H9 (cell line): ENCODE results near the gene FOXR2. TPM values are rescaled to one million over a fixed set of nuclear protein-coding genes. Genes with fewer than 3 reads are reported as not detected.

Source experiments
- DNase-seq: peaks from one replicate; pipeline ENCODE4 v3.0.0-alpha.2; 2017
- H2AFZ ChIP-seq: one replicate; pipeline ENCODE4 v1.6.1; 2013; ENCODE audit warnings: mild to moderate bottlenecking, low read length, control low read depth, moderate library complexity
- H2AK5ac ChIP-seq: 2 replicates; pipeline ENCODE4 v1.6.1; 2013; ENCODE audit warnings: low read length, control low read depth, mixed read lengths; ENCODE audit not compliant: insufficient read length
- H2BK120ac ChIP-seq: one replicate; pipeline ENCODE4 v1.6.1; 2013; ENCODE audit warnings: low read depth, mild to moderate bottlenecking, low read length, control low read depth, inconsistent platforms; ENCODE audit not compliant: poor library complexity, severe bottlenecking
- H2BK12ac ChIP-seq: 2 replicates; pipeline ENCODE4 v1.6.1; 2013; ENCODE audit warnings: low read length, control low read depth, mixed read lengths, low read depth; ENCODE audit not compliant: insufficient read length
- H2BK15ac ChIP-seq: 2 replicates; pipeline ENCODE4 v1.6.1; 2013; ENCODE audit warnings: low read depth, low read length, control low read depth
- H2BK20ac ChIP-seq: one replicate; pipeline ENCODE4 v1.6.1; 2013; ENCODE audit warnings: low read depth, mild to moderate bottlenecking, low read length, control low read depth, inconsistent platforms; ENCODE audit not compliant: poor library complexity, severe bottlenecking
- H2BK5ac ChIP-seq: 2 replicates; pipeline ENCODE4 v1.6.1; 2013; ENCODE audit warnings: low read length, control low read depth, mixed read lengths; ENCODE audit not compliant: insufficient read length
- H3K14ac ChIP-seq: 2 replicates; pipeline ENCODE4 v1.6.1; 2013; ENCODE audit warnings: low read length, control low read depth; ENCODE audit not compliant: insufficient read depth
- H3K18ac ChIP-seq: 2 replicates; pipeline ENCODE4 v1.6.1; 2013; ENCODE audit warnings: low read depth, mild to moderate bottlenecking, mixed read lengths, low read length, control low read depth; ENCODE audit not compliant: insufficient read length
- H3K23ac ChIP-seq: 2 replicates; pipeline ENCODE4 v1.6.1; 2013; ENCODE audit warnings: low read length, control low read depth, mixed read lengths, low read depth; ENCODE audit not compliant: insufficient read length
- H3K23me2 ChIP-seq: 2 replicates; pipeline ENCODE4 v1.6.1; 2013; ENCODE audit warnings: low read depth, mild to moderate bottlenecking, mixed read lengths, low read length, control low read depth; ENCODE audit not compliant: insufficient read length, poor library complexity, severe bottlenecking
- H3K27ac ChIP-seq: 2 replicates; pipeline ENCODE4 v1.5.1; 2013; ENCODE audit warnings: low read length, control low read depth, mixed read lengths, low read depth; ENCODE audit not compliant: insufficient read length
- H3K27me3 ChIP-seq: 2 replicates; pipeline ENCODE4 v1.6.1; 2013; ENCODE audit warnings: low read length, control low read depth, inconsistent platforms; ENCODE audit not compliant: insufficient read depth
- H3K4ac ChIP-seq: 2 replicates; pipeline ENCODE4 v1.6.1; 2013; ENCODE audit warnings: low read depth, mild to moderate bottlenecking, control low read depth, inconsistent platforms, low read length, moderate library complexity
- H3K4me1 ChIP-seq: 2 replicates; pipeline ENCODE4 v1.6.1; 2013; ENCODE audit warnings: low read length, control low read depth, inconsistent platforms; ENCODE audit not compliant: insufficient read depth
- H3K4me2 ChIP-seq: 2 replicates; pipeline ENCODE4 v1.6.1; 2013; ENCODE audit warnings: low read length, control low read depth, mixed read lengths; ENCODE audit not compliant: insufficient read length, insufficient read depth
- H3K56ac ChIP-seq: 2 replicates; pipeline ENCODE4 v1.6.1; 2013; ENCODE audit warnings: low read depth, mild to moderate bottlenecking, mixed read lengths, low read length, control low read depth; ENCODE audit not compliant: insufficient read length
- H3K79me1 ChIP-seq: 2 replicates; pipeline ENCODE4 v1.6.1; 2013; ENCODE audit warnings: low read depth, mild to moderate bottlenecking, moderate library complexity, low read length, control low read depth, inconsistent platforms; ENCODE audit not compliant: insufficient read depth, poor library complexity, severe bottlenecking
- H3K79me2 ChIP-seq: 2 replicates; pipeline ENCODE4 v1.6.1; 2013; ENCODE audit warnings: low read length, control low read depth, inconsistent platforms; ENCODE audit not compliant: insufficient read depth
- H3K9ac ChIP-seq: 2 replicates; pipeline ENCODE4 v1.6.1; 2013; ENCODE audit warnings: low read length, control low read depth, mixed read lengths; ENCODE audit not compliant: insufficient read length; ENCODE audit errors: extremely low read depth
- H3K9me3 ChIP-seq: one replicate; pipeline ENCODE4 v1.6.1; 2013; ENCODE audit warnings: low read depth, low read length, inconsistent platforms; ENCODE audit not compliant: control insufficient read depth
- H3T11ph ChIP-seq: one replicate; pipeline ENCODE4 v1.6.1; 2013; ENCODE audit warnings: mild to moderate bottlenecking, low read length, control low read depth, inconsistent platforms
- H4K20me1 ChIP-seq: one replicate; pipeline ENCODE4 v1.6.1; 2013; ENCODE audit not compliant: control insufficient read depth, insufficient read length, insufficient read depth
- H4K5ac ChIP-seq: 2 replicates; pipeline ENCODE4 v1.6.1; 2013; ENCODE audit warnings: low read depth, mild to moderate bottlenecking, mixed read lengths, low read length, control low read depth; ENCODE audit not compliant: insufficient read length
- H4K8ac ChIP-seq: replicated peaks from 2 replicates; pipeline ENCODE4 v1.6.1; 2013; ENCODE audit warnings: low read length, control low read depth, mixed read lengths, low read depth; ENCODE audit not compliant: insufficient read length
- H4K91ac ChIP-seq: 2 replicates; pipeline ENCODE4 v1.6.1; 2013; ENCODE audit warnings: low read depth, mild to moderate bottlenecking, moderate library complexity, mixed read lengths, low read length, control low read depth; ENCODE audit not compliant: insufficient read length
- H3K27ac Mint-ChIP-seq, 3 experiments: 2 replicates in 2 of 3; 3 replicates in 1 of 3; pipeline ENCODE4 v1.8.0; 2020 to 2021; ENCODE audit warnings: mixed read lengths in 3 of 3, mild to moderate bottlenecking in 1 of 3, moderate library complexity in 1 of 3
- H3K27me3 Mint-ChIP-seq: 2 replicates; pipeline ENCODE4 v1.8.0; 2021; ENCODE audit warnings: low read depth, mild to moderate bottlenecking, moderate library complexity, mixed read lengths
- H3K36me3 Mint-ChIP-seq, 3 experiments: 2 replicates in 2 of 3; 3 replicates in 1 of 3; pipeline ENCODE4 v1.8.0; 2020 to 2021; ENCODE audit warnings: low read depth in 3 of 3, mixed read lengths in 3 of 3; ENCODE audit not compliant: insufficient read depth in 1 of 3
- H3K4me1 Mint-ChIP-seq, 2 experiments: 2 replicates each; pipeline ENCODE4 v1.8.0; 2020; ENCODE audit warnings: mixed read lengths in 2 of 2
- H3K4me3 Mint-ChIP-seq, 2 experiments: 2 replicates in 1 of 2; 3 replicates in 1 of 2; pipeline ENCODE4 v1.8.0; 2020 to 2021; ENCODE audit warnings: mild to moderate bottlenecking in 2 of 2, mixed read lengths in 2 of 2, moderate library complexity in 1 of 2
- H3K9me3 Mint-ChIP-seq, 2 experiments: 2 replicates in 1 of 2; 3 replicates in 1 of 2; pipeline ENCODE4 v1.8.0; 2020; ENCODE audit warnings: mild to moderate bottlenecking in 2 of 2, mixed read lengths in 2 of 2, moderate library complexity in 1 of 2
- CTCF ChIP-seq: fragments of 200-600 bp; sonication (generic); conservative IDR thresholded peaks from 3 replicates; pipeline ENCODE4 v1.8.0; 2021; ENCODE audit warnings: antibody characterized with exemption, mild to moderate bottlenecking
- WGBS: extraction: QIAGEN DNeasy Blood & Tissue Kit; methylation state at CpG from one replicate; pipeline ENCODE4 v1.1.7; 2013; ENCODE audit warnings: missing lambda C conversion rate, low lambda C conversion rate, mixed read lengths; ENCODE audit not compliant: insufficient read length; ENCODE audit errors: extremely low coverage; 5-methylcytosine and 5-hydroxymethylcytosine counted together
- total RNA-seq: library from RNA; stranded (reverse); gene quantifications from 2 replicates; pipeline ENCODE4 v1.2.1, GENCODE V29; 2021

The FOXR2 gene
- total RNA-seq, 1 experiment from 2014 or later = not detected

GRCh38 chrX:55638933-55639332, 15.7 kb downstream of the FOXR2 start:
- Histone ChIP-seq H2AK5ac (no peak overlapping the region), H3T11ph (no peak overlapping the region), H3K27ac (no peak overlapping the region), H4K5ac (no peak overlapping the region), H3K4ac (no peak overlapping the region), H3K56ac (no peak overlapping the region), H2BK120ac (no peak overlapping the region), H3K27me3 (no peaks in the 10 kb centered on the region), H3K9me3 (peaks cover 68% of the 10 kb centered on the region), H3K9ac (no peak overlapping the region), H2BK20ac (no peak overlapping the region), H2BK12ac (no peak overlapping the region), H3K23me2 (no peaks in the 10 kb centered on the region), H3K79me1 (no peaks in the 10 kb centered on the region), H2BK15ac (no peak overlapping the region), H2AFZ (no peak overlapping the region), H3K4me1 (no peaks in the 10 kb centered on the region), H3K79me2 (no peaks in the 10 kb centered on the region), H4K8ac (no peak overlapping the region), H2BK5ac (no peak overlapping the region), H4K20me1 (no peaks in the 10 kb centered on the region), H4K91ac (no peak overlapping the region), H3K23ac (no peak overlapping the region), H3K4me2 (no peak overlapping the region), H3K14ac (no peak overlapping the region), H3K18ac (no peak overlapping the region)
- no peak overlapping the region for H3K4me3 Mint-ChIP-seq
- peaks cover 4% of the 10 kb centered on the region for H3K27me3 Mint-ChIP-seq
- peaks cover 4 to 25% (median 11%) of the 10 kb centered on the region in 3 experiments; a peak in 6 of 7 replicates for H3K36me3 Mint-ChIP-seq
- no peak overlapping the region for H3K27ac Mint-ChIP-seq
- TF ChIP-seq CTCF = no peak
- no CpG with 5 or more reads among the region's 1 CpG for WGBS
- no peaks in the 10 kb centered on the region for H3K4me1 Mint-ChIP-seq
- no peak for DNase-seq
- H3K9me3 Mint-ChIP-seq = peaks cover 72 to 85% of the 10 kb centered on the region in 2 experiments
